Medulla oblongata (tissue), 1 donor: ENCODE results near the gene KIF21B.
"Not testable (repeated sequence)": the region's sequence is repeated elsewhere in the genome, so short reads cannot be mapped to it uniquely, and the experiment has no call there.

Experiments
- DNase-seq: peaks from one replicate; pipeline ENCODE4 v3.0.0-alpha.2; 2015; ENCODE audit errors: extremely low spot score

The KIF21B gene

DNA sequence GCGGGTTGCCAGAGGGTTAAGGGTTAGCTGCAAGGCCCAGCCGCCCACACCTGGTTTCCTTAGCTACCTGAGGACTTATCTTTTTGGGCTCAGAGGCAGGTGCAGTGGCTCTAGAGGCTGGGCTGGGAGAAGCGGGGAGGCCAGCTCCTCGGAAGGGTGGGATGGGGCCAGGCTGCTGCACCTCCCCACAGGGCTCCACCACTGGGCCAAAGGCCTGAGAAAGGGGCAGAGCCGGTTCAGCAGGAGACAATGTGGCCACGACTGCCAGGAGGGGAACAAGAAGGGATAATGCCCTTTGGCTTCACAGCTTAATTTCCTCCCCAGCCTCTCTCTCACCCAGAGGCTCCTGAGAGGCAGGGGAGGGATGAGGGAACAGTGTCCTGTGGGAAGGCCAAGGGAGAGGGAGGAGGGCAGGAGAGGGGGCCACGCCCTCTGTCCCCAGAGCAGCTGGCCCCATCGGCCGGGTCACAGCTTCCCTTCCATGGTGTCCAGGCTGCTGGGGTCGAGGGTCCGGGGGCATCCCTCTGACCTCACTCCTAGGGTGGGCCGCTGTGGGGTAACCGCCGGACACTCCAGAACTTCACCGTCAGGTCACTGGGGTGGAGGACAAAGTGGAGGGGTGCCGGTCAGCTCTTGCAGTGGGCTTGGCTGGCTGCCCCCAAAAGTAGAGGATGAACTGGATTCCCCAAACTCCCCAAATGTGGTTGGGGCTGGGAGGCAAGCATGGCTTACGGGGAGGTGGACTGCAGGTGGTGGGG lies 50.4 kb downstream of the KIF21B start:
- no peak for DNase-seq

DNA sequence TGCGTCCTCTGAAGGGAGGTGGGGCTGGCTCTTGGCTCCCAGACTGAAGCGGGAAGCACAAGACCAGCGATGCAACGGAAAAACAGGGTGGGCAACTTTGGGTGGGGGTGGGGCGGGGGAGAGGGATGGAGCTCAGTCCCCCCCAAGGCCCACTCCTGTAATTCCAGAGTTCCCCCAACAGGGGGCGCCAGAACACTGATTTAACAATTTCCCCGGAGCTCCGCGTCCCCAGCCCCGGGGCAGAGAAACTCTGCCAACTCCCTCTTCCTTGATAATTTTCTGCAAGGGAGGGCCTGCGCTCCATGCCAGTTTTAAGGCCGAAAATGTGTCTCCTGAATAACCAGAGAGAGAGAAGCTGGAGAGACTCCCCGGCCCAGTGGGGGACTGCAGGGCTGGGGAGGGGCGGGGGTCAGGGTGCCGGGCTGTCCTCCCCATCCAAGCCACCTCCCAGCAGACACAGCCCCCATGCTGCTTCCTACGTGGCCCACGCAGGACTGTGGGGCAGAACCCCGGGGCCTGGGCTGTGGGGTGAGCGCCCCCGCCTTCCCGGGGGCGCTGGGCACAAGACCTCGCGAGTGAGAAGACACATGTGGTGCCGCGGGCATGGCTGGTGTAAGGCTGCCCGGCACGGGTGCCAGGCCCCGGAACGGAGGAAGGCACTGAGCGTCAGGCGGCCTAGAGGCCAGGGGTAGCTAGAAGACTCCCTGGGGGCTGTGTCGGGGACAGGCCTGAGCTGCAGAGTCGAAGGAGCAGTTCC lies 51.4 kb downstream of the KIF21B start:
- DNase-seq: peak; percentile 78

DNA sequence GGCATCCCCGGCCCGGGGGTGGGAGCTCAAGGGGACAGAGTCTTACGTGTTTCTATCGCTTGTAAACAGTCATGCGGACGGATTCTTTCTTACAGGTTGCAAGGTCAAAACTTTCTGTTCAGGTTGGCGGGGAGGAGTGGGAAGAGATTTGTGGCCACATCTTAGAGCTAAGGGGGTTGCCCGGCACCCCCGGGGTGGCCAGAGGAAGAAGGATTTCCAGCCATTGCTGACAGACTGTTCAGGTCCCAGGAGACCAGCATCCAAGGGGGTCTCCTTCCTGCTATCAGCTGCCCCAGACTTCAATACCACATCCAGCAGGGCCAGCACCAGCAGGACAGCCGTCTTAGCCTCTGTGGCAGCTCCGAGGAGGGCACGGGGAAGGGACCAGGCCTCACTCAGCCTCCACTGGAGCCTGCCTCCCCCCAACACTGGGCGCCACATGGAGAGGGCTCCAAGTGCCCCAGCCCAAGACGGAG lies 52.0 kb downstream of the KIF21B start:
- no peak for DNase-seq

DNA sequence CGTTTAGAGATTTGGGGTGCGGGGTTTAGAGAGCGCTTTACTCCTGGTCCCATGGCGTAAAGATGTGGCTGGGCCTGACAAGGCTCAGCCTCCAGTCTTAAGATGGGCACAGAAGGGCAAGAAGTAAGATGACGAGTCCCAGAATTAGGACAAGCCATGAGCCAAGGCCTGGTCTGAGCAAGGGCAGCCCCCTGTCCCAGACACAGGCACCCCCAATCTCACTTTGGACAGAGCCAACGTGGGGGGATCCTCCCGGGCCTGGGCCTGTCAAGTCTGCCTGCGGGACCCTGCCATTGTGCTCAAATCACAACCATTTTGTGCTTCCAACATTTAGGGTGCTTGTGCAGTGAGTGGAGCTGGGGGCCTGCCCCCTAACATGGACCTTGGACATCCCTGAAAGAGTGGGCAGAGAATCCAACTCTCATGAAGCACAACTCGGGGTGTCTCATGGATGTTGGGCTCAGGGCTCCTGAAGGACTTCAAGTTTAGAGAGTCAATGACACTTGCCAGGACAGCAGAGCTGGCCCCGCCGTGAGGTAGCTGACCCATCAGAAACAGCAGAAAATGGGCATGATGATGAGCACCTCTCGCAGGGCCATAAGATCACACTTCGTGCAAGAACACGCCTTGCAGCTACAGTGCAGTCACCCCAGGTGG lies 52.6 kb downstream of the KIF21B start:
- no peak for DNase-seq

DNA sequence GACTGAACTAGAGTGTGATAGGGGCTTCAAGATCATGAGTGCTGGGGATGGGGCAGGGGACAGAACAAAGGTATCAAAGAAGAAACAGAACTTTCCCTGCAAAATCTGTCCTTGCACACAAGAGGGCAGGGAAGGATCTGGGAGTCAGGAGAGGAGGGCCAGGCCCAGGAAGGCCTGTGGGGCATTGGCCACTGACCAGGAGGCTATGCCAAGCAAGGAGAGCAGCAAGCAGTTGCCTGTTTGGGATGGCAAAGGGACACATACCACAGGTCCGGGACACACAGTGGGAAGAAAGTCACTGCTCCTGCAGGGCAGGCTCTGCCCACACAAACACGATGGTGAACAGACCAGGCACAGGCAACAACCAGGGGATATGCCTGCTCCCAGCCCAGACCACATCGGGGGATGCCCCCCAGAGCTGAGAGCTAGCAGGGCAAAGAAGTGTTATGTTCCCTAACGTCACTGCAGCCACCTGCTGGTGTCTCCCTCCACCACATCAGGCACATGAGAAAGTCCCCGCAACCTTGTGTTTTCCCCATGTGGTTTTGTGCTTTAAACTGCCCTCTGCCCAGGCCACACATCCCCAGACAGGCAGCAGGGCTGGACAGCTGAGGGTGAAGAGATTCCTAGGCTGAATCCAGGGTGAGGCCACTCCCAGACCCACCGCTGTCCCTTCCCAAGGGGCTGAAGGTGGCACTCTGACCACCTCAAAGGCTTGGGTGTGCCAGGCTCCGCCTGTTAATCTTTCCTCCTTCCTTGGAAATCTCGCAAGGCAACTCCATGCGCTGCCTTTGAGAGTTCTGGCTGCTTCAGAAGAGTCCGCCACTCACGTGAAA lies 53.6 kb downstream of the KIF21B start:
- DNase-seq: no peak

DNA sequence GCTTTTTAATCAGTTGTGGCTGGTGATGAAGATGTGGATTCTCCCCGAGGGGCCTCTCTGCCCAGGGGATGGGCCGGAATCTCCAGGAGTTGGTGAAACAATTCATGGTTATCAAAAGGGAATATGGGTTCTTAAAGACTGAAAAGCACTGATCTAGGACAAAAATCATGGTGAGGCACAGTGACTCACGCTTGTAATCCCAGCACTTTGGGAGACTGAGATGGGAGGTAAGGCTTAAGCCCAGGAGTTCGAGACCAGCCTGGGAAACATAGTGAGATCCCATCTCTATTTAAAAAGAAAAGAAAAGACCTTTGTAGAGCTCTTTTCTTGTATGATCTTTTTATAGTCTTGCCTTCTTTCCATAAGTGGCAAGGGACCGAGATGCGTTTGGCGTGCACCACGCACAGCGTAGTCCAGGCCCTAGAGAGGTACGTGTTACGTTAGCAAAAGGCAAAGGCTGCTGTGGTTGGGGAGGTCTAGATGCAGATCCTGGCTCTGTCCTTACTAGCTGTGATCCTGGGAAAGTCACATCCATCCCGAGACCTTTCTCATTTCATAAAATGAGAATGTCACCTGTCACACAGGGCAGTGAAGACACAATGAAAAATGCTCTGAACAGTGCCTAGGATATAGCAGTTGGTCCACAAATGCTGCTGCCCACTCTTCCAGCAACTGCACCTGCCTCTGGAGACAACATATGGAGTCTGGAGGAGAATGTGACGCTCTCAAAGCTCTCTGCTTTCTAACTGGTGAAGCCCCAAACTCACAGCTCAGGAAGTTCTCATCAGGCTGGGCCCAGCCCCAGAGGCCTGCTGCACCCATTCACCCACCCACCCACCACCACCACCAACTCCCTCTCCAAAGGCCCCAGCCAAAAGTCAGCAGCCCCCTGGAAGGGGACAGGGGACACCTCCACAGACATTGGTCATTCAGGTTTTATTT lies 54.8 kb downstream of the KIF21B start:
- no peak for DNase-seq

DNA sequence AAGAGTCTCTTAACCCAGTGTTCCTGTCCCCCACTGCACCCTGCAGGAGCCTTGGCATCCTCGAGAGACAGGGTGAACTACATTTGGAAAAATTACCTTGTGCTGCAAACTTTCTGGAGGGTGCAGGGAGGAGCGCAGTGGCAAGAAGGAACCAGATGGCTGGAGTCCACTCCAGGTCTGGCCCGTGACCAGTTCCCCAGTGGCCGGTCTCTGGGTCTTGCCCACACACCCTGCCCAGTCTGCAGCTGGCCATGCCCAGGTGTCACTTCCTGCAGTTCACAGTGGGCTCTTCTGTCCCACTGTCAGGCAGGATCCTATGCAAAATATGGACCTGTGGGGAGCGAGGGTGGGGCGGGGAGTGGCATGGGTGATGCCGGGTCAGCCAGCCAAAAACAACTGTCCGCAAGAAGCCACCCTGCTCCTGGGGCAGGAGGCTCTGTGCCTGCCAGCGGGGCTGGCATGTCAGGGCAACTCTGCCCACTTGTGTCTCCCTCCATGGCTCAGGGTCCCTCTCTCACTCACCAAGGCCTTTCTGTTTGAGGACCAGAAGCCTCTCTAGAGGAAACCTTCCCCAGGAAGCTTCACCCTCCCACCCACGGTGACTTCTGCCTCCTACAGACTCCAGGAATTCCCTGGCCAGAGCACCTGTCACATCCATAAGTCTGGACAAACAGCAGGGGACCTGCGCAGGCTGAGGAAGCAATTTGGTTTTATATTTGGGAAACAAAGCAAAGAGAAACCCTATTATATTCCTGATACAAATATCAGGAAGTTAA lies 55.6 kb downstream of the KIF21B start:
- no peak for DNase-seq

DNA sequence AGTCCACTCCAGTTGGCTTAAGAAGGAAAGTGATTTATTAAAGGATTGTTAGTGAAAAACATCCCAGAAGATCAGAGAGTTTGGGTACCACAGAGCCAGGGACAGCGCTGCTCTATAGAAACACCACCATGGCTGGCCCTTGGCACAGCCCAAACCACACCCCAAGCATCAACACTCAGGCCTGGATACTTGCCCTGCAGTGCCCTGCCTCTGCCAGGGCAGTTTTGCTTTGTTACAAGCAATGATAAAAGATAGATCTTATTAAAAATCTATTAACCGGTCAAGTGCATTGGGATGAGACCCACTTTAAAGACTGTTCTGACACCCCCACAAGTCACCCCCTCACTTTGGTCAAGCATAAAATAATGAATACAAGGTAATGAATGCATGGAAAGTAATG lies 56.6 kb downstream of the KIF21B start:
- DNase-seq: no peak

DNA sequence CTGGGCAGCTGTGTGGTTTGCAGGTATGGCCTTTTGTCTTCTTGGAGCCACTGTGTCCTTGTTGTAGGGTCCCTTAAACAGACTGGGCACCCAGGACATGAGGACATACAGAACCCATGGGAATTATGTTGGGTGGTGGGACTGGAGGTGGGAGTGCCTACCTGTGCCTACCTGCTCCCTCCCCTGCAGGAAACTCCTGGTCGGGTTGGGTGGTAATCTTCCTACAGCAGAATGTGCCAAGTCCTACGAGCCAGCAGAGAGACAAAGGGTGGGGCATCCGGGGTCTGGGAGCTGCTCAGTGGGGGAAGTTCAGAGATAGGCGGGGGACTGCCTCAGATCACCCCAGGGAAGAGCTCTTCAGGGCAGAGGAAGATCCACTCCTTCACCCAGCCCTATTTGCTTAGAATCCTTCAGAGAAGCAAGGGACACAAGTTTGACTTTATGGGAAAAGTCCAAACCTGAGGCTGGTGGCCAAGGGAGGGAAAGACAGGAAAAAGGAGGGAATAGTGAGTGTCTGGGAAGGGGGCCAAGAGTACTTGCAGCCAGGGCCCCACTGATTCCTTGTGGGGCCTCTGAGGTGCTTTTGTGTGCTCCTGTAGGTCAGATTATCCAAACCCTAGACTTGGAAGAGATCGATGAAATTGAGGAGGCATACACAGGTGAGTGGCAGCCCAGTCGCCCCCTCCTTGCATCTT lies 58.3 kb downstream of the KIF21B start:
- DNase-seq: peak; percentile 19

DNA sequence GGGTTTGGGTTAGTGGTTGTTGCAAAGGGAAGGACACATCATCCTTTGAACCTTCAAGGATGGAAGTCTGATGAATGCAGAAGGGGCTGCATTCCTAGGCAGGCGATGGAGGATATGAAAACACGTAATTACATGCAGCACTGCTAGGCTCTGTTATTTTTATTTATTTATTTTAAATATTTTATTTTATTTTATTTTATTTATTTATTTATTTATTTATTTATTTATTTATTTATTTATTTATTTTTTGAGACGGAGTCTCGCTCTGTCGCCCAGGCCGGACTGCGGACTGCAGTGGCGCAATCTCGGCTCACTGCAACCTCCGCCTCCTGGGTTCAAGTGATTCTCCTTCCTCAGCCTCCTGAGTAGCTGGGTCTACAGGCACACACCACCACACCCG lies 59.6 kb downstream of the KIF21B start:
- not testable (repeated sequence) for DNase-seq

DNA sequence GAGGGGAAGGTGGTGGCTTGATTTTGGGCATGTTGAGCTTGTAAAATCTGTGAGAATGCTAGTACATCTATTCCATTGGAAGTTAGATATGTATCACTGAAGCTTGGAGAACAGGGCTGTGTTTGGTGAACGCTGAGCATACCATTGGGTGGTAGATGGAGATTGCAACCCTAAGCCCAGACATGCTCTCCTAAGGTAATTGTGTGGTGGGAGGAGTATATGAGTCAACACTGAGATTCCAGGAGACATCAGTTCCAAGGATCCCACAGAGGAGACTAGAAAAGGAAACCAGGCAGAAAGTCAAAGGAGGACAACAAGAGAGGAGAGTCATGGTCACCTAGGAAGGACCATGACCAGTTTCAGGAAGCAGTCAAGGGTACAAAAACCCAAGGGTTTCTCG lies 60.4 kb downstream of the KIF21B start:
- DNase-seq: no peak

DNA sequence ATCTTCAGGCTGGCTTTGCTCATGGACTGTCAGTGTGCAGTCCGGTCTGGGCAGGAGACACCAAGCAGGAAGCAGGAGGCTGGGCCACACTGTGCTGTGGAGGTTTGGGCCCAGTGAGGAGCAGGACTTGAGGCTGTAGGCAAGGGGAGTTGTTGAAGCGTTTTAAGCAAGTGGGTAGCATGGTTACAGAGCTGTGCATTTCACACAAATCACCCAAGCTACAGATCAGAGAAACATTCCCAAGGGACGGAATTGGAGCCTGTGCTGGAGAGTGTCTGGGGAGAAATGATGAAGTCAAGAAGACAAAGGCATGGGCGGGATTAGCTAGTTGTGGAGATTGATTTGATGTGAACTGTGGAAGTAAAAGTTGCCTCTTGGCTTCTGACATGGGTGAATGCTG lies 60.9 kb downstream of the KIF21B start:
- DNase-seq: no peak

DNA sequence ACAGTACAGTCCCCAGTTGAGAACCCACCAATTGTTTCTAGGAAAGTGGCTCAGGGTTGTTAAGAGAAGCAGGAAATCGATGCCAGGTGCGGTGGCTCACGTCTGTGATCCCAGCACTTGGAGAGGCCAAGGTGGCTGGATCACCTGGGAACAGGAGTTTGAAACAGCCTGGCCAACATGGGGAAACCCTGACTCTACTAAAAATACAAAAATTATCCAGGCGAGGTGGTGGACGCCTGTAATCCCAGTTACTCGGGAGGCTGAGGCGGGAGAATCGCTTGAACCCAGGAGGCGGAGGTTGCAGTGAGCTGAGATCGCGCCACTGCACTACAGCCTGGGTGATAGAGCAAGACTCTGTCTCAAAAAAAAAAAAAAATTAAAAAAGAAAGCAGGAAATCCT lies 61.4 kb downstream of the KIF21B start:
- not testable (repeated sequence) for DNase-seq

DNA sequence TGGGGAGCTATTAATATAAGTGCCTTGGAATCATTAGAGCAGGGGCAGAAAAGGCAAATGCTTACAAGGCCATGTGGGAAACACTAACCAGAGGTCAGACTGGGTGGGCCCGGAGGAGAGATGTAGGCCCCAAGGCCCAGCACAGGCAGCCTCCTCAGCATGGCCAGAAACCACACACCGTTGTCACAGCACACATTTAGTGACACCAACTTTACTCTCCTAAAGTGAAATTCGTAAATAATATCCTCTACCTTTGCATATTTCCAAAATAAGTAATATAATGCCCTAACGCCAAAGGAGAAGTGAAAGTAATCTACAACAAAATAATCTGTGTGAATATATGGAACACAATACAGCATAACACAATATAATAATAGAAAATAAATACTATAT lies 62.6 kb downstream of the KIF21B start:
- DNase-seq: no peak

DNA sequence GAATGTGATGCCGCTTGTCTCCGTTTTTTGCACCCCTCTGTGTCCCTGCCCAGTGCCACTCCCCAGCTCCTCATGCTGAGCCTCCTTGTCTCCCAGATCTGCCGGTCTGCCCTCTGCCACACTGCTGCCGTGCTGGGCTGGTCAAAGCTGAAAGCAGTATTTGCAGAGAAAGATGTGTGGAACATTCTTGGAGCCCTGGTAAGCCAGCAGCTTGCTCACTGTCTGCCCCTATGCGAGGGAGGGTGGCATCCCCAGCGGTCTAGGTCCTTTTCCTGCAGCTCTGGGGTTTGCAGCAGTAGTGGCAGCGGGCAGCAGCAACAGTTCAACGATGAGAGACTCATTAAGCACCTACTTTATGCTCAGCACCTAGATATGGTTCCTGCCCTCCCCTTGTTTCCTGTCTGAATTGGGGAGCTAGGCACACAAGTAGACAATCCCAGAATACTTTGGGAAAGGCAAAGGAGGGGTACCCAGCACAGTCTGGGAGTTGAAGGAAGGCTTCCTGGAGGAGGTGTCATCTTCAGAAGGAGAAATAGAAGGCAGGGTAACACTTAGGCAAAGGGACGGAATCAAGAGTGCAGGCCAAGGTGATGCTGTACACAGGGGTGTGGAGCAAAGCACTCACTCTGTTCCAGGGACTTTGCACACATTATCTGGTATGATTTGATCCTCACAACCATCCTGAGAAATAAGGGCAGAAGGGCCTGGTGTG lies 63.1 kb downstream of the KIF21B start:
- no peak for DNase-seq

DNA sequence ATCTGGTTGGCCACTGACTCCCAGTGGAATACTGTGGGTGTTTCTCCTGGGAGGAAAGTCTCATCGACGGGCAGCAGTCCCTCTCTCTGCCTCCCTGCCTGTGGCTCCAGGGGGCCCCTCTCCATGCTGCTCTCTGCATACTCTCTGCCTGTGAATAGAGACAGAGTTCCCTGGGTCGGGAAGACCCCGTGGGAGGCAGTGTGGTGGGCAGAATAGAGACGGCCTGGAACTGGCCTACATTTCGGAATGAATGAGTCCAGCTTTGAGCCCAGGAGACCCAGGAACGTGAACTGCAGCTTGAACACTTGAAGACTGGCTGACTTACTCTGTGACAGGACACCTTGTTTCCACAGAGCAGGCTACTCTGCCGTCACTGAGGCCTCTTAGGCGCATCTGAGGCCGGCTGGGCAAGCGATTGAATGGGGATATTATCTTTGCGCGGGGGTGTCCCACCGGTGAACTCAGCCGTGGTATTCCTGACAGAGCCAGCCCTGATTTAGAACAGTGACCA lies 64.0 kb downstream of the KIF21B start:
- no peak for DNase-seq

DNA sequence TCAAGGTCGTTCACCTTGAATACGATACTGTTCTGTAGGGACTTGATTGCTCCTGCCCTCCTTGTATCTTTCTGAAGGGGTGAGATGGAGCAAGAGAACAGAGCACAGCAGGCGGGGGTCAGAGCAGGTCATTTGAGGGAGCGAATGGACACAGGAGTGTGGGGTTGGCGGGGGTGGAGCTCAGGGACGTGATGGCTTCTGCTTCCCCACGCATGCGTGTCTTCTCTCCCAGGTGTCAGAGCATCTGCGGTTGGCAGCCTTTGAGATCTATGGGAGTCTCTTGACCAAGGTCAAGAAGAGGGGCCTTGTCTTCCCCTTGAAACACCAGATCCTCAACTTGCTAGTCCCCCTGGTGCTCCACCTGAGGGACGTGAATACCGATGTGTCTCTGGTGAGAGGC lies 64.9 kb downstream of the KIF21B start:
- no peak for DNase-seq

DNA sequence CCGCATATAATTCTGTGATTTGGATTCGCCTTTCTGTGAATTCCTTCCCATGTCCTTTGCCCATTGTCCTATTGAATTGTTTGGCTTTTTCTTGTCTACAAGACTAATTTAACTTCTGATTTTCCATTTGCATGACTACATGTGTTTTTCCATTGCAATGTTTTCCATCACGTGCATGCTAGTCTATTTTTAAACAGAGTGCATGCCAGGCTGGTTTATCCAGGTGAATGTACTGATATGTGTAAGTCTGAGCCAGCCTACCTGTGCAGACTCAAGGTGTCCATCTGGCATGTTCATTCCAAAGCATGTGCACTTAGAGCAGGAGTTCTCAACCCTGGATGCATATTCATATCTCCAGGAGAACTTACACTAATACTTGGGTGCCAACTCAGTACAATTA lies 69.1 kb downstream of the KIF21B start:
- DNase-seq: no peak
